HG03521 (cell line): ENCODE measurements around the gene MFAP2.
"Not testable (repeated sequence)": the region's sequence is repeated elsewhere in the genome, so short reads cannot be mapped to it uniquely, and the experiment has no call there.

ENCODE experiments used
- ATAC-seq: cut with Tn5 transposase; IDR thresholded peaks from one replicate; pipeline ENCODE4 v1.9.1; 2021; ENCODE audit warnings: mild to moderate bottlenecking, moderate library complexity; ENCODE audit not compliant: unreplicated experiment

The MFAP2 gene

DNA sequence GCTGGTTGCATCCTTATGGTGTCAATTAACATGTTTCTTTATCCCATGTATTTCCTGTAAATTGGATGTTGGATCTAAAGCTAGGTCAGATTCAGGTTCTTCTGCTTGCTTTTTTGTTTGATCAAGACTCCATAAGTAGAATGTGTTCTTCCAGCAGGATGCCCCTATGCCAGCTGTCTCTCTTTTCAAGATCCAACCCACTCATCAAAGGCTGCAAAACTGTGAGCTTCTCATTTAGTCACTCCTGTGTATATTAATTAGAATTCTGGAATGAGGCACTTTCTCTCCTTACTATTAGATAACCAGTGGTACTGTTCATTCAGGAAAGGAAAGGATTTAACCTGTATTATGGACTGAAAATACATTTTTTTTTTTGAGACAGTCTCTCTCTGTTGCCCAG is 46.5 kb downstream of the MFAP2 start:
- not testable (repeated sequence) for ATAC-seq

DNA sequence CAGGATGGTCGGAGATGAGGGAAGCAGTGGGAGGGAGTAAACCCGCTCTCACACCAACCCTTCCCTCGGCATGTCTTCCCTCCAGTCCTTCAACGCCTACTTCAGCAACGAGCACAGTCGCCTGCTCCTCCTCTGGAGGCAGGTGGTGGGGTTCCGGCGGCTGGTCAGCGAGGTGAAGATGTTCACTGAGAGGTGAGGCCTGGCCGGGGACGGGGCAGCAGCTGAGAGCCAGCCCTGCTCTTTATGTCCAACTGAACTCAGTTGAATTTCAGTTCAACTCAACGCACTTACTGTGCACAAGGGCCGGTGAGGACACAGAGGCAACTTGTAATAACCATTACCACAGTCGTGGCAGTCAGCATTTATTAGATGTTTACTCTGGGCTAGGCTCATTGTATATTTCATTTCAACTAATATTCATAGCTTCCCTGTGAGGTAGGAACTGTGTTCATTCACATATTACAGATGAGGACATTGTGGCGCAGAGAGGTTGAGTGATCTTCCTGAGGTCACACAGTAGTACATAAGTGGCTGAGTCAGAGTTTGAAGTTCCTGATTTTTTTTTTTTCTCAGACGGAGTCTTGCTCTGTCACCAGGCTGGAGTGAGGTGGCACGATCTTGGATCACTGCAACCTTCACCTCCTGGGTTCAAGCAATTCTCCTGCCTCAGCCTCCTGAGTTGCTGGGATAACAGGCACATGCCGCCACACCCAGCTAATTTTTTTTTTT is 49.0 kb downstream of the MFAP2 start:
- ATAC-seq, result not testable (repeated sequence)

DNA sequence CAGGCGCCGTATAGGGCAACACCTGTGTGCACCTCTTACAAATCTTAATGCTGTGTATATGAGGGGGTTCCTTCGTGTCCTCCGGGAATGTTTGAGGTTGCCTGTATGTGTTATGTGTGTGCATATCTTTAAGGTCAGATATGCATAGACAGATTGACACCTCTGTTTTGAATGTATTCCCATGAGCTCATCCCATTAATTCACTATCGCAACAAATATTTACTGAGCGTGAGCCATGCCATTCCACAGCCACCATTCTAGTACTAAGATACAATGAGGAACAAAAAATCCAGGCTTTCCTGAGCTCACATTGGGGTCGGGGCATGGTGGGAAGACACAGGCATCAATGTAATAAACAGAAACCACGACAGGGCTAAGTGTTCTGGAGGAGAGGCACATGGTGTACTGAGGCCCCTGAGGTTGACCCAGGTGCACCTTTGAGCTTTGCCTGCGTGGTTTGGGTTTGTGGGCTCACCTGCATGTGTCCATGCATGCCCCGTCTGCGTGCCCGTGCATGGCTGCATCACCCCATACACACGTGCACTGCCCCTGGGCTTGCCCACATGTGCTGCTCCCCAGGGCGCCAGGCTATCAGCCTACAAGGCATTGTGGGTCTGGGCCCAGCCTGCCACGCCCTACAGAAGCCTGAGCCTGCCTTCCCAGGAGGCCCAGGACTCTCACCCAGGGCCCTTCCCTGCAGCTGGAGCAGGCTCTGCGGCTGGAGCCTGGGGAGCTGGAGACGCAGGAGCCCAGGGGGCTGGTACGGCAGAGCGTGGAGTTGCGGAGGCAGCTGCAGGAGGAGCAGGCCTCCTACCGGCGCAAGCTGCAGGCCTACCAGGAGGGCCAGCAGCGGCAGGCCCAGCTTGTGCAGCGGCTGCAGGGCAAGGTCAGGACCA is 51.0 kb downstream of the MFAP2 start:
- ATAC-seq, result not testable (repeated sequence)

DNA sequence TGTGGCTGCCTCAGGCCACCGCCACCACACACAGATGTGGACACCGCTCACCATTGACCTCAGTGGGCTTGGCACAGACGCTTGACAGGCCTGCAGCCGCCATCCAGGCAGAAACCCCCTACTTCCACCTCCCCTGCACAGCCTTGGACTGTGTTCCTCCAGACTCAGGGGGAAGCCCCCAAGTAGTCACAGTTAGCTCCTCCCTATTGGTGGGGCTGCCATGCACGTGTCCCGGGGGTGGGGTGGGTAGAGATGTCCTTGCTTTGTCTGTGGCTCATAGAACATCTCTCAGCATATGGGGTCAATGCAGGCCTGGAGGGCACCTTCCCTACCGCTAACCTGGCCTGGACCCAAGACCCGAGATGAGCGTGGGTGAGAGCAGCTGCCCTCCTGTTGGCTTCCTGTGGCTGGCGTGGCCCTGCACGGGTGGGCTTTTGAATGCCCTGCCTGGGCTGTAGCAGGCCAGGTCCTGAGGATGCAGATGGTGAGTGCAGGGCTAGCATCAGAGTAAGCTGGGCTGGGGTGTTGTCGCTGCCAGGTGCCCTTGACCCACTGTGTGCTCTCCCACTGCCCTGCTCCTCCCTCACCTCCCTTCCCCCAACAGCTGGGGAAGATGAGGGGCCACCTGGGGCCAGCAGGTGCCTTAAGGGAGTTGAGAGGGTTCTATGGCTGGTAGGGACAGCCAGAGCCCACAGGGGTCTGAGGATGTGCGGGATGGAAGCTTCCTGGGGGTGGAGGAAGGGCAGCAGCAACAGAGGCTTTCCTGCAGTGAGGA is 52.5 kb downstream of the MFAP2 start:
- no peak for ATAC-seq

DNA sequence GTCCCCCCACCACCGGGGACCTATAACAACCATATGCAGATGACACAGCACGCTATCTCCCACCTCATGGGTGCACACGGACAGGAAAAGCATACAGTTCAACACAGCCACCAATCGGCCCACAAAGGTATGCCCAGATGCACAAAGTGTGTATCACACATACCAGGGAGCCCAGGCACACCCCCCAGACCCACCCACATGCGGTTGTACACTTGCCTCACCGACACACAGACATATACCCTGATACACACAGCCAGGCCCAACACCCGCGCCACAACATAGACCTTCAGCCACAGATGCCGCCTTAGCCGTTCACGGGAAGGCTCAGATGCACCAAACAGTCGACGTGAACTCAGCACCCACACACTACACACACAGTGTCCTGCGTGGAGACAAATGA is 53.2 kb downstream of the MFAP2 start:
- no peak for ATAC-seq

DNA sequence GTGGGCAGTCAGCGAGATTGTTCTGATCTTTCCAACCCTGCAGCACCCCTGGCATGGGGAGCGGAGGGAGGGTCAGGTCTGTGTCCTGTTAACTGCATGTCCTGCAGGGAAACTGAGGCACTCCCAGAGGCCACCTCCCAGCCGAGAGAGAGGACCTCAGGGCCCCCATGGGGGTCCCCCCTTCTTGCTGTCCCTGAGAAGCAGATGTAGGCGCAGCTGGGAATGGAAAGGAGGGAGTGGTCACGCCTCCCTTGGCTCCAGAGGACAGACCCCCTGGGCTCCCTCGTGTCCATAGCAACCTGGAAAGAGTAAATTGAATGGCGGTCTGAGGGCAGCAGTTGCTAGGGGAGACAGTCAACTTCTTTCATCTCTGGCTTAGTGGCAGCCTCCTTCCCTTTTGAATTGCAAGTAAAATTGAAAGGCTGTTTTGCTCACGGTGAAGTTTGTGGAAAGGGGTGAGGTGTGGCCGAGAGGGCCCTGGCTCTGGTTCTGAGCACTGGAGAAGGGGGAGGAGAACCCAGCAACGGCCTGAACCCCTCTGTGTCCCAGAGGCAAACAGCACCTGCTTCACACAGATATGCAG is 53.8 kb downstream of the MFAP2 start:
- ATAC-seq, result no peak

DNA sequence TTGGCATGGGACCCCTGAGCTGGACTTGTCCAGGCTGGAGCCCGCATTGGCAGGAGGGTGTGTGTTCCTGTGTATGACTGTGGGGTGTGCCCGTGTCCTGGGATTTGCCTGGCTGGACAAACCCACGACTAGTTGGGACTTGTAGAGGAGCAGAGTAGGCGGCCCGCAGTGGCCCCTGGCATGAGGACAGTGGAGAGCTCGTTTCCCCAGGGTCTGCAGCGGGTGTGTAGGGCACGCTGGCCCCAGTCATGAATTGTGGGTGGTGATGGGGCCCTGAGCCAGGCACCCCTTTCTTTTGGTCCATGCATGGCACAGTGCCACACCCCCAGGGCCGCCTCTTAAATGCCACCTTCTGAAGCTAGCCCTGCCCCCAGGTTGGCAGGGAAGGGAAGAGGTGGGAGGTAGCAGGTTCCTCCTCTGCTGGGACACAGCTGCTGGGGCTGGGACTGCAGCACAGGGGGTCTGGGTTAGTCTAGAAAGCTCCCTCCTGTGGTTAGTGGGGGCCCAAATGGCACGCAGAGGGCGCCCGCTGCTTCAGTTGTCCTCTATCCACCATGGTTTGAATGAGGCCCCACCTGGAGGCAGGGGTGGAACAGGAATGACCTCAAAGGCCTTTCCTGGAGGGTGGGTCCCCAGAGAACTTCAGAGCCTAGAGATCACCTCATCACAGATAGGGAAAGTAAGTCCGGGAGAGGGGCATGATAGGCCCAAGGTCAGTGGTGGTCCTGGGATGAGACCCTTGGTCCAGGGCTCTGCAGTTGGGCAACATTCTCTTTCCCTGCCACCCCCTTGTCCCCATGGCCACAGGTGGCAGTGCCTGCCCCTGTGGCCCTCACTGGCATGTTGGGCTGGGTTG is 54.6 kb downstream of the MFAP2 start:
- ATAC-seq, result no peak

DNA sequence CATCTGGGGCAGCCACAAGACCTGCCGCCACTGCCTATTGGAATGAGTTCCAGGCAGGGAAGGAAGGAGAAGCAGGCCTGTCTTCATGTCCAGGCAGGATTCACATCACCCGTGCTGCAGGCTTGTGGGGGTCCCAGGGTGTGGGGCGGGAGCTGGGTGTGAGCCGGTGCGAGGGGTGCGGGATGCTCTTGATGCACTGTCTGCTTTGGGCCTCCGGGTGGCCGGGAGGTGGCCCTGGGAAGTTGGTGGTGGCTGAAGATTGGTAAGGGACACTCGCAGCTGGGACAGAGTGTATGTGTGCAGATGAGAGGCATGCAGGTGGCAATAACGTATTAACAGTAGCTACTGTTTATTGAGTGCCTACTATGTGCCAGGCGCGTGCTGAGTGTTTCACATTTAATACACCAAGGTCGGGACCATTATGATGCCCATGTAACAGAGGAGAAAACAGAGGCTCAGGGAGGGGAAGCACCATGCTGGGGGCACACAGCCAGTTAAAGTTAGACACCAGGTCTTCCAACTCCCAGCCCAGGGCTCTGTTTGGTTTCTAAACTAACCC is 55.4 kb downstream of the MFAP2 start:
- ATAC-seq, result no peak
